Middle frontal gyrus (tissue), 1 donor: ENCODE results near the gene GABBR2.
"Not testable (repeated sequence)": the region's sequence is repeated elsewhere in the genome, so short reads cannot be mapped to it uniquely, and the experiment has no call there.

Experiments used
- DNase-seq: peaks from one replicate; pipeline ENCODE4 v3.0.0-alpha.2; 2015; ENCODE audit warnings: low spot score; ENCODE audit errors: extremely low spot score

Gene GABBR2

GRCh38 chr9:98596486-98596885 is 112.2 kb downstream of the GABBR2 start:
- DNase-seq: no peak

- no peak for DNase-seq
Observed at GRCh38 chr9:98594546-98595160, 114.1 kb downstream of the GABBR2 start.

- DNase-seq: no peak
Observed at GRCh38 chr9:98593354-98594253, 115.1 kb downstream of the GABBR2 start.

- DNase-seq: no peak
Observed at GRCh38 chr9:98591696-98592095, 117.0 kb downstream of the GABBR2 start.

- DNase-seq: no peak
Observed at GRCh38 chr9:98590101-98590500, 118.6 kb downstream of the GABBR2 start.

- DNase-seq: no peak
Observed at GRCh38 chr9:98589102-98589501, 119.6 kb downstream of the GABBR2 start.

- DNase-seq: not testable (repeated sequence)
Observed at GRCh38 chr9:98584853-98585438, 123.8 kb downstream of the GABBR2 start.

- DNase-seq: no peak
Observed at GRCh38 chr9:98584059-98584458, 124.7 kb downstream of the GABBR2 start.

- DNase-seq: no peak
Observed at GRCh38 chr9:98583417-98583816, 125.3 kb downstream of the GABBR2 start.

- DNase-seq: no peak
Observed at GRCh38 chr9:98580956-98581355, 127.8 kb downstream of the GABBR2 start.

GRCh38 chr9:98579700-98580099 is 129.0 kb downstream of the GABBR2 start:
- DNase-seq: no peak

GRCh38 chr9:98577446-98577845 is 131.3 kb downstream of the GABBR2 start:
- DNase-seq: no peak

GRCh38 chr9:98576859-98577258 is 131.9 kb downstream of the GABBR2 start:
- no peak for DNase-seq

- no peak for DNase-seq
Observed at GRCh38 chr9:98576354-98576753, 132.4 kb downstream of the GABBR2 start.

- no peak for DNase-seq
Observed at GRCh38 chr9:98575379-98576346, 133.1 kb downstream of the GABBR2 start.

- DNase-seq: no peak
Observed at GRCh38 chr9:98573749-98574278, 134.9 kb downstream of the GABBR2 start.

- no peak for DNase-seq
Observed at GRCh38 chr9:98572796-98573195, 135.9 kb downstream of the GABBR2 start.

- DNase-seq: no peak
Observed at GRCh38 chr9:98572054-98572627, 136.6 kb downstream of the GABBR2 start.

GRCh38 chr9:98571643-98572042 is 137.1 kb downstream of the GABBR2 start:
- no peak for DNase-seq

GRCh38 chr9:98570663-98571440 is 137.9 kb downstream of the GABBR2 start:
- DNase-seq: no peak
